Astrocyte (in vitro differentiated cells and primary cell): ENCODE measurements around the gene MYL3.

ENCODE experiments used
- CTCF ChIP-seq: IDR thresholded peaks from 2 replicates; pipeline ENCODE4 v1.5.1; 2011; ENCODE audit warnings: low read depth, mild to moderate bottlenecking, inconsistent platforms, low read length, moderate library complexity; ENCODE audit not compliant: insufficient read depth
- EZH2 ChIP-seq: IDR thresholded peaks from 2 replicates; pipeline ENCODE4 v1.6.1; 2012; ENCODE audit warnings: mild to moderate bottlenecking, low read length, inconsistent platforms; ENCODE audit not compliant: insufficient read depth

GRCh38 chr3:46910166-46910760, 47.0 kb upstream of the MYL3 start:
- TF ChIP-seq CTCF = no peak
- TF ChIP-seq EZH2 = no peak
